BE2C (cell line): Measurements from ENCODE around the gene CERS1.

Experiments used
- DNase-seq: peaks from one replicate; pipeline ENCODE4 v3.0.0-alpha.2; 2020
- H3K27me3 ChIP-seq: fragments of 250-450 bp; sonication (Bioruptor Pico); 2 replicates; pipeline ENCODE4 v1.5.1; 2020; ENCODE audit warnings: mild to moderate bottlenecking
- H3K36me3 ChIP-seq: fragments of 250-450 bp; sonication (Bioruptor Pico); 2 replicates; pipeline ENCODE4 v1.5.1; 2020; ENCODE audit warnings: mild to moderate bottlenecking
- H3K4me1 ChIP-seq: fragments of 250-450 bp; sonication (Bioruptor Pico); 2 replicates; pipeline ENCODE4 v1.5.1; 2020
- H3K4me3 ChIP-seq: 2 replicates; pipeline ENCODE4 v1.5.1; 2011; ENCODE audit warnings: low read depth, low read length
- H3K9me3 ChIP-seq: fragments of 250-450 bp; sonication (Bioruptor Pico); 2 replicates; pipeline ENCODE4 v1.5.1; 2020
- CTCF ChIP-seq: IDR thresholded peaks from 2 replicates; pipeline ENCODE4 v1.5.1; 2012; ENCODE audit warnings: mild to moderate bottlenecking, low read depth, low read length

Gene CERS1

DNA sequence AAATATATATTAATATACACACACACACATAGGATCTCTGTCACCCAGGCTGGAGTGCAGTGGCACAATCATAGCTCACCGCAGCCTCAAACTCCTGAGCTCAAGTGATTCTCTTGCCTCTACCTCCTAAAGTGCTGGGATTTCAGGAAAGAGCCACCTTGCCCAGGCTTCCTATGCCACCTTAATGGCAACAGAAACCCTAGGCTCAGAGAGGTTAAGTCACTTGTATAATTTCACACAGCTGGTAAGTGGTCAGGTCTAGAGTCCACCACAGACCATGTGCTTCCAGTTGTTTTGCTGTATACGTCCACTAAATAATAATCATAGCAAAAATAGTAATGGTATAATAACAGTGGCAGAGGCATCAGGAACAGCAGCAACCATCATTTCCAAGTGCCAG lies 65.5 kb downstream of the CERS1 start:
- Histone ChIP-seq H3K9me3 (no peaks in the 10 kb centered on the region), H3K4me1 (peaks cover 2% of the 10 kb centered on the region; the same call in 1 of the 2 replicates), H3K27me3 (no peaks in the 10 kb centered on the region), H3K36me3 (peaks cover 15% of the 10 kb centered on the region), H3K4me3 (no peak overlapping the region)
- no peak for DNase-seq
- TF ChIP-seq CTCF: no peak

GRCh38 chr19:18828786-18829185 lies 67.2 kb downstream of the CERS1 start:
- no peak for DNase-seq
- Histone ChIP-seq H3K36me3 (peaks cover 2% of the 10 kb centered on the region; the same call in 1 of the 2 replicates), H3K4me3 (no peak overlapping the region), H3K27me3 (no peaks in the 10 kb centered on the region), H3K4me1 (no peaks in the 10 kb centered on the region), H3K9me3 (no peaks in the 10 kb centered on the region)
- no peak for TF ChIP-seq CTCF
